DMS53 treated with DMSO at 0.1 percent for 48 hours (cell line): ENCODE measurements around the gene FRMPD2.
A peak's percentile ranks its signal among the peaks of the same experiment; 100 is the strongest.
"Not testable (repeated sequence)": the region's sequence is repeated elsewhere in the genome, so short reads cannot be mapped to it uniquely, and the experiment has no call there.

Experiments
- DNase-seq: peaks from one replicate; lab custom pipeline; 2025; ENCODE audit not compliant: unreplicated experiment; lab: John Stamatoyannopoulos, UW

The FRMPD2 gene

GRCh38 chr10:48290286-48290685, 15.8 kb upstream of the FRMPD2 start:
- no peak for DNase-seq

GRCh38 chr10:48289501-48290238, 15.2 kb upstream of the FRMPD2 start:
- DNase-seq, result peak; percentile 41

DNA sequence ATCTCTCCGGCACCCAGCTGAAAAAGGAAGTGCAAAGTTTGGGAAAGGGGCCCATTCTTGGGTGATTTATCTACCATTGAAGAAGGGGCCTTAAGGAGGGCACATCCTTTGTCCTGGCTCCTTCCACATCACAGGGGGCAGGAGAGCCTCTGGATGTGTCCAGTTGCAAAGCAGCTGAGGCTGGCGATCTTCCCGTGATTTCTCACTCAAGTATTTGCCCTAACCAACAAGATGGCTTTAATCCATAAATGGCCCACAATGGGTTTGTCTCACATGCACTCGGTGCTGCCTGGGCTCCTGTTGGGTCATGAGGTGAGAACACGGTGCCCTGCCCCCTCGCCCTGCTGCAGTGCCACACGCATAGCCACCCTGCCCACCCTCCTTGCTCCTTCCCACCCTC, 14.2 kb upstream of the FRMPD2 start:
- DNase-seq, result no peak

DNA sequence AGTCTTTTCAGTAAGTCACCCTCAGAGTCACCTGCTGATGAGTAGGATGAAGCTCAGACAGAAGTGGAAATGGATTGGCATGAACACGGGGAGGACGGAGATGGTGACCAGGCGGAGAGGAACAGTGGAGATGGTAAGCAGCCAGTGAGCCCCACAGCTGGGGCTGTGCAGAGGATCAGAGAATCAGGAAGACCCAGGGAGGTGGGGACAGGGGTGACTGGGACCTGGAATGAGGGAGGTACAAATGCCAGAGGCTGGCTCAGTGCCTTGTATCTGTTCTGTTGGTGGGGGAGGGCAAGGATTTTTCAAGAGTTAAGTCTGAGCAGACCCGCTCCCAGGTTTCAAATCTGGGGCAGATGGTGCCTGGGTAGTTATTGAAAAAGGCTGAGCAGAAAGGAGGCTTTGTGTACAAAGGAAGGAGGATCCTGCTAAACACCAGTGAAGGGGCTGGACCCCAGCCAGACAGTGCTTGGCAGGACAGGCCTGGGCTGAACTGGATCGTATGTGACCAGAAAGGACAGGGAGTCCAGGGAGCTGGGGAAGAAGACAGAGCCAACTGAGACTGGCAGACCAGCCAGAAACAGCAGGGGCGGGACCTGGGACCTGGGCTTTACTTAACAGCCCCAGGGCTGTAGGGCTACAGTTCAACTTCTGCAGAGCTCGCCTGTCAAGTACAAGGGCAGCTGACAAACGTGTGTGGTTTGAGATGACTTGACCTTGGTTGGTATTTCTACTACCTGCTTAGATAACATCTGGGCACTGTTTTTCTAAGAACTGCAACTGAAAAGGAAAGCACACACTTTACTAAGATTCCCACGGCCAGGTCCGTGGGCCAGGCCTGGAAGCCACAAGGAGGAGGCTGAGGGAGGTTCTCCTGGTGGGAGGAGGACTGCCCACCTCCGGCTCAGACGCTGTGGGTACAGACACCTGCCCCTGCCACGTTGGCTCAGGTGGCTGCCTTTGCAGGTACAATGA, 13.2 kb upstream of the FRMPD2 start:
- peak; percentile 19 for DNase-seq

DNA sequence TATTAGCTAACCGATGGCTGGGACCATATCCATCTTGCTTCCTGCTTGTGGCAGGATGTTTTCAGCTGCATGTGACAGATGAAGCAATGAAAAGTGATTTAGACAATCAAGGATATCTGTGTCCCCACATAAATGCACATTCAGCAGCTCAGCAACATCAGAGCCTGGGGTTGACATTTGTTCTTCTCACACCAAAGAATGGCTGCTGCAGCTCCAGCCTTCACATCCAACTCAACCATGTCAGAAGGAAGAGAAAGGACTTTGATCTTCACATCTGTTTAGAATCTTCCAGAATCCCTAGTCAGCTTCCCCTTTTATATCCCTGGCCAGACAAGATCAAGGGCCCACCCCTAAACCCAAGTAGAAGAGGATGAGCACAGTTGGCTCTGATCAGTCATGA, 11.9 kb upstream of the FRMPD2 start:
- no peak for DNase-seq

GRCh38 chr10:48285710-48286109, 11.2 kb upstream of the FRMPD2 start:
- DNase-seq, result no peak

DNA sequence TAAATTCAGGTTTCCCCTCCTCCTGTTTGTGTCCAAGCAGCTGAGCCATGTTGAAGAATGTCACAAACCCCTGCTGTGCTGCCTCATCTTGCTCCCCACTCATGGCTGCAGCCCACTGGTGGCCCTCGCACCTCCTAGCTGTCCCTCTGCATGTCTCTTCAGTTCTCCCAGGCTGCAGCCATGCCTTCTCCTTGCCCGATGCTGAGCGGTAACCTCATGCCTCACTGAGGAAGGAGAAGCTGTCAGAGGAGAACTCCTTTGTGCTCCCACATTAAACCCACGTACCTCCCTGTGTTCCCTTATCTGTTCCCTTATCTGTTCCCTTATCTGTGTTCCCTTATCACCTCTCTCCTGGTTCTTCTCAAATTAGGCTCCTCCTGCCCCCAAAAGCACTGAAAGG, 10.3 kb upstream of the FRMPD2 start:
- DNase-seq, result no peak

GRCh38 chr10:48284002-48284546, 9.6 kb upstream of the FRMPD2 start:
- no peak for DNase-seq

DNA sequence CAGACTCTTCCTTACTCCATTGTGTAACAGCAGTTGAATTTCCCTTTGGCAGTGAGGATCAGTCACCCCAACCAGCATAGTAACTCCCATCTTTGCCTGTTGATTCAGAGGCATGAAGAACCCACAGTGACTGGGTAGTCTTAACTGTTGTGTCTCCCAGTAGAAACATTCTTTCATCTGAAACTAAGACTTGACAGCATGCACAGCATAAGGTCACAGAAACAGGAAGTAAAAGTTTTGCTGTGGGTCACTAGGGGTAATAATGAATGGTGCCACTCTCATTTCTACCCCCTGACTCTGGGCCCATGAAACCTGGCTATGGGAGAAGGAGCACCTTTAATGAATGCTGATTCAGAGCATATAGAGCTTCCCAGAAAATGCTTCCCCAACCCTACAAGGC, 8.3 kb upstream of the FRMPD2 start:
- no peak for DNase-seq

DNA sequence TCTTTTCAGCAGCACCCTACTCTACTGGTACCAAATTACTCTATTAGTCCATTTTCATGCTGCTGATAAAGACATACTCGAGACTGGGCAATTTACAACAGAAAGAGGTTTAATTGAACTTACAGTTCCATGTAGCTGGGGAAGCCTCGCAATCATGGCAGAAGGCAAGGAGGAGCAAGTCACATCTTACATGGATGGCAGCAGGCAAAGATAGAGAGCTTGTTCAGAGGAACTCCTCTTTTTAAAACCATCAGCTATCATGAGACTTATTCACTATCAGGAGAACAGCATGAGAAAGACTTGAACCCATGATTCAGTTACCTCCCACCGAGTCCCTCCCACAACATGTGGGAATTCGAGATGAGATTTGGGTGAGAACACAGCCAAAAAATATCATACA, 7.2 kb upstream of the FRMPD2 start:
- DNase-seq, result not testable (repeated sequence)

DNA sequence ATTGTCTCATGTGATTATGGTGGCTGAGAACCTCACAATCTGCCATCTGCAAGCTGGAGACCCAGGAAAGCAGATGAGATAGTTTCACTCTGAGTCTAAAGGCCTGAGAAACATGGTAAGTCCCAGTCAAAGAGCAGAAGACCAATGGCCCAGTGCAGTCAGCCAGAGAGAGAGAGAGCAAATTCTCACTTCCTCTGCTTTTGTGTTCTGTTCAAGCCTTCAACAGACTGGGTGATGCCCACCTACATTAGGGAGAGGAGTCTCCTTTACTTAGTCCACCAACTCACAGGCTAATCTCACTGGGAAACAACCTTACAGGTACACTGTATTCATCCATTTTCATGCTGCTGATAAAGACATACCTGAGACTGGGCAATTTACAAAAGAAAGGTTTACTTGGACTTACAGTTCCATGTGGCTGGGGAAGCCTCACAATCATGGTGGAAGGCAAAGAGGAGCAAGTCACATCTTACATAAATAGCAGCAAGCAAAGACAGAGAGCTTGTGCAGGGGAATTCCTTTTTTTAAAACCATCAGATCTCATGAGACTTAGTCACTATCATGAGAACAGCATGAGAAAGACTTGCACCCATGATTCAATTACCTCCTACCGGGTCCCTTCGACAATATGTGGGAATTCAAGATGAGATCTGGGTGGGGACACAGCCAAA, 4.7 kb upstream of the FRMPD2 start:
- no peak for DNase-seq

- DNase-seq, result no peak
Observed at GRCh38 chr10:48277093-48277492, 2.6 kb upstream of the FRMPD2 start.

DNA sequence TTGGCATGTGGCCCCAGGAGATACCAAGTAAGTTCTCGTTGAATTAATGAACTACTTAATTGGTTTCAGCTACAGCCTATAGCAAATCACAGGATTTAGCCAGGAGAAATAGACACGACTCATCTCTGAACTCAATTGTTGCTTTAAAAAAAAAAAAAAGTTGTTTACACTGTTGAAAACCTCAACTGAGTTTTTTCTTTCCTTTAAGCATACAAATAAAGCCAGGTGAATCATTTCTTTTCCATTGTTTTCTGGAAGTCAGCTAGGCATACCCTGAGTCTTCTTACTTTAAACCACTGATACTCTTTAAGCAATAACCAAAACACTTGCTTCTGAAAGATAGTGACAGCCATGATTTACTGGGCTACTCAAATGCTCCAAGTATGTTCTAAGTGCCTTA, 755 bp downstream of the FRMPD2 start:
- peak; percentile 60 for DNase-seq

DNA sequence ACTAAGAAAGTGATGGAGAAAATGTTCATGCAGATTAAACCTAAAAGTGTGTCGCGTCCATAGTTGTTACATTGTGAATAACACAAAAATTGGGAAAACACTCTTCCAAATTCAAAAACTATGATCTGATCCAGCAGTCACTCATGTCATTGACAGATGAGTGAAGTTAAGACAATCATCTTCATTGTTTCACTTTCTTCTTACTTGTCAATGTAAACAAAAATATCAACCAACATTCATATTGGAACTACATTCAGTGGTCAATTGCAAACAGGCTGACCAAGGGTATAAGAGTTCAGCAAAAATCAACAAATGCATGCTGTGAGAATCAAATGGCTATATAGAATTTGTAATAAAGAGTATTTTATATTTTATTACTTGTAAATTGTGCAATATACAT, 1.8 kb downstream of the FRMPD2 start:
- DNase-seq, result no peak

DNA sequence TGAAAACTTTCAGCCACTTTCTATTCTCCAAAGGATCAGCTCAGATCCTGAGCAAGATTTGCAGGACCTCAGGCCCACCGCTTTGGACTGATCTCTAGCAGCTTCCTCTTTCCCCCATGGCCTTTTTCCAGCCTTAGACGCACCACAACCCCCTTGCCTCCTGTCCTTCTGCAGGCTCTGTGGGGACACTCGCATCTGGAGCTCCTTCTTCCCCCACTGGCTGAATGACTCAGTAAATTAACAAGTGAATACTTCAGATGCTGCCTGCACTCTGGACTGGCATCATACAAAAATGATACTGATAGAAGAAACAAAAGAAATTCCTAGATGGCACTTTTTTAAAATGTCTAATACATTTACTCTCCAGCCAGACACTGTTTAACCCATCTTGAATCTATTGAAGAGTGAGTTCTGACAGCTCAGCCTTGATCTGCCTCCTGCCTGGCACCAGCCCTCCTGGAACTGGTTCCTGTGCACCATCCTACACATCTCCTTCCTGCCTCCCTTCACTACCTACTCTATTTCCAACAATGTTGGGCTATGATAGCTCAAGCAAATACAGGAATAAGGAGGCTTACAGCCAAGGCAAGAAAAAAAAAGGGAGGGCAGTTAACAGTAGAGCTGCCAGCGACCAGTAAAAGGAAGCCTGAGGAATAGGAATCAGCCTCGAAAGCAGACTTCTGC, 3.3 kb downstream of the FRMPD2 start:
- DNase-seq, result no peak

- no peak for DNase-seq
Observed at GRCh38 chr10:48266528-48266927, 8.0 kb downstream of the FRMPD2 start.

DNA sequence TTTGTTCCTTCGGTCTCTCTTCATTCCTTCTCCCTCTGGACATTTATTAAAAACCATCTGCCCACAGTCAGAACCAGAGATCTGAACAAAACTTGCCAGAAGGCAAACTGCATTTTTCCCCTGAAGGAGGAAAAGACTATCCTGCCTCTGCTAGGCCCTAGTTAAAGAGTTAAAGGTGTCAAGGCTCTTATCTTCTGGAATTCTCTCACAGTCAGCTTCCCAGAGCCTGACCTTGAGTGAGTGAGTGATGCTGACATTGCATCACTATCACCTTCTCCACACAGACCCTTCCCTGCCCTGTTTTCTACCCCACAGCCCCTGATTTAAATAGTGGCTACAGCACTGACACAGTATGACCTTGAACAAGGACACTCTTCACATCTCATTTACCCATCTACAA, 16.4 kb downstream of the FRMPD2 start:
- DNase-seq, result no peak

DNA sequence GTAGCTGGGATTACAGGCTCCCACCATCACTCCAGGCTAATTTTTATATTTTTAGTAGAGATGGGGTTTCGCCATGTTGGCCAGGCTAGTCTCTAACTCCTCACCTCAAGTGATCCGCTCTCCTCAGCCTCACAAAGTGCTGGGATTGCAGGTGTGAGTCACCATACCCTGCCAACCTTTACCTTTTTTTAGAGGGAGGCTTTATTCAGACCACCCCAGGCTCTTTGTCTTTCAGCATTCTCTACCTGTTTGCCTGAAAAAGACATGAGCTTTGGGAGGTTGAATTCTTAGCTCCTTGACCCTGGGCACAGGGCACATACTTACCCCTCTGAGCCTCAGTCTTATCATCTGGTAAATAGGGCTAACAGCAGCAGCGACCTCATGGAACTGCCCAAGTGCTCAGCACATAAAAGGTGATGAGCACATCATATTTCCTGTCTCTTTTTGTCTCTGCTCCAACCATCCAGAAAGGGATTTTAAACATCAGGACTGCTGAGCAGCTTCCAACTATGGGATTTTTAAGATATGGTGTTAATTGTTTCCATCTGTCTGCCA, 17.0 kb downstream of the FRMPD2 start:
- no peak for DNase-seq

- no peak for DNase-seq
Observed at GRCh38 chr10:48255722-48256121, 18.8 kb downstream of the FRMPD2 start.

- DNase-seq, result no peak
Observed at GRCh38 chr10:48254750-48255512, 19.6 kb downstream of the FRMPD2 start.
